ENCODE measurements around the gene PLOD2. TPM values are rescaled to one million over a fixed set of nuclear protein-coding genes. Genes with fewer than 3 reads are reported as not detected.

Gene PLOD2
- total and polyA plus RNA-seq, 4 donors, result 18.6 to 57.0 (median 24.3) TPM

DNA sequence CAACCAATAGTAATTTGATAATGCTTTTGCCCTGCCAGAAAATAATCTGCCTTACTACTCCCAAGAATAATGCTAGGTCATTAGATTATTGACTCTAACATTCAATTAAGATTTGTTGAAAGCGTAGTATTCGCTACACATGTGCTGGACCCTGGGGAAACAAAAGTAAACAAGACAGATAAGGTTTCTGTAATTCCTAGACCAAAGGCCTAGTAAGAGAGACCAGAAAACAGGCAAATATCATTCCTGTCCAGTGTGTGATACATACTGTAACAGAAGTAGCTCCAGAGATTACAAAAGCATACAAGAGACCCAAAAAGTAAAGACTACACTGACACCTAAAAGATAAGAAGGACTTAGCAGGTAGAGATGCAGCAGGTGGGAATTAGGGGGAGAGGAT is 60.8 kb downstream of the PLOD2 start:
- Histone ChIP-seq H3K36me3 (ENCODE audit: control insufficient read depth in 4 of 4, insufficient read depth in 3 of 4, low read depth in 1 of 4, low read length in 3 of 4) (peaks cover 0 to 19% (median 5%) of the 10 kb centered on the region in 4 donors), H3K4me1 (ENCODE audit: control insufficient read depth in 4 of 4, insufficient read depth in 4 of 4, low read length in 3 of 4) (peaks cover 0 to 12% (median 9%) of the 10 kb centered on the region in 4 donors), H3K9ac (ENCODE audit: low read depth in 1 of 2, low read length in 2 of 2) (no peak overlapping the region), H3K9me3 (ENCODE audit: control insufficient read depth in 4 of 4, low read length in 3 of 4) (no peaks in the 10 kb centered on the region), H3K4me3 (ENCODE audit: low read depth in 1 of 3, low read length in 3 of 3) (no peak overlapping the region), H3K27ac (ENCODE audit: low read depth in 1 of 2, low read length in 2 of 2) (peak overlapping the region; percentile 8 to 32), H3K27me3 (ENCODE audit: control insufficient read depth in 4 of 4, insufficient read depth in 4 of 4, low read length in 3 of 4) (no peaks in the 10 kb centered on the region)
- WGBS, result 43% methylated on average over 2 of the region's 2 CpGs
- DNase-seq (ENCODE audit: low spot score), result no peak
- TF ChIP-seq, protein P1, sequence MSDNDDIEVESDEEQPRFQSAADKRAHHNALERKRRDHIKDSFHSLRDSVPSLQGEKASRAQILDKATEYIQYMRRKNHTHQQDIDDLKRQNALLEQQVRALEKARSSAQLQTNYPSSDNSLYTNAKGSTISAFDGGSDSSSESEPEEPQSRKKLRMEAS (IDR thresholded peaks at IDR 0.05), result no peak
- TF ChIP-seq, protein P2, sequence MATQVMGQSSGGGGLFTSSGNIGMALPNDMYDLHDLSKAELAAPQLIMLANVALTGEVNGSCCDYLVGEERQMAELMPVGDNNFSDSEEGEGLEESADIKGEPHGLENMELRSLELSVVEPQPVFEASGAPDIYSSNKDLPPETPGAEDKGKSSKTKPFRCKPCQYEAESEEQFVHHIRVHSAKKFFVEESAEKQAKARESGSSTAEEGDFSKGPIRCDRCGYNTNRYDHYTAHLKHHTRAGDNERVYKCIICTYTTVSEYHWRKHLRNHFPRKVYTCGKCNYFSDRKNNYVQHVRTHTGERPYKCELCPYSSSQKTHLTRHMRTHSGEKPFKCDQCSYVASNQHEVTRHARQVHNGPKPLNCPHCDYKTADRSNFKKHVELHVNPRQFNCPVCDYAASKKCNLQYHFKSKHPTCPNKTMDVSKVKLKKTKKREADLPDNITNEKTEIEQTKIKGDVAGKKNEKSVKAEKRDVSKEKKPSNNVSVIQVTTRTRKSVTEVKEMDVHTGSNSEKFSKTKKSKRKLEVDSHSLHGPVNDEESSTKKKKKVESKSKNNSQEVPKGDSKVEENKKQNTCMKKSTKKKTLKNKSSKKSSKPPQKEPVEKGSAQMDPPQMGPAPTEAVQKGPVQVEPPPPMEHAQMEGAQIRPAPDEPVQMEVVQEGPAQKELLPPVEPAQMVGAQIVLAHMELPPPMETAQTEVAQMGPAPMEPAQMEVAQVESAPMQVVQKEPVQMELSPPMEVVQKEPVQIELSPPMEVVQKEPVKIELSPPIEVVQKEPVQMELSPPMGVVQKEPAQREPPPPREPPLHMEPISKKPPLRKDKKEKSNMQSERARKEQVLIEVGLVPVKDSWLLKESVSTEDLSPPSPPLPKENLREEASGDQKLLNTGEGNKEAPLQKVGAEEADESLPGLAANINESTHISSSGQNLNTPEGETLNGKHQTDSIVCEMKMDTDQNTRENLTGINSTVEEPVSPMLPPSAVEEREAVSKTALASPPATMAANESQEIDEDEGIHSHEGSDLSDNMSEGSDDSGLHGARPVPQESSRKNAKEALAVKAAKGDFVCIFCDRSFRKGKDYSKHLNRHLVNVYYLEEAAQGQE (IDR thresholded peaks at IDR 0.05), result no peak
- TF ChIP-seq, protein P3, sequence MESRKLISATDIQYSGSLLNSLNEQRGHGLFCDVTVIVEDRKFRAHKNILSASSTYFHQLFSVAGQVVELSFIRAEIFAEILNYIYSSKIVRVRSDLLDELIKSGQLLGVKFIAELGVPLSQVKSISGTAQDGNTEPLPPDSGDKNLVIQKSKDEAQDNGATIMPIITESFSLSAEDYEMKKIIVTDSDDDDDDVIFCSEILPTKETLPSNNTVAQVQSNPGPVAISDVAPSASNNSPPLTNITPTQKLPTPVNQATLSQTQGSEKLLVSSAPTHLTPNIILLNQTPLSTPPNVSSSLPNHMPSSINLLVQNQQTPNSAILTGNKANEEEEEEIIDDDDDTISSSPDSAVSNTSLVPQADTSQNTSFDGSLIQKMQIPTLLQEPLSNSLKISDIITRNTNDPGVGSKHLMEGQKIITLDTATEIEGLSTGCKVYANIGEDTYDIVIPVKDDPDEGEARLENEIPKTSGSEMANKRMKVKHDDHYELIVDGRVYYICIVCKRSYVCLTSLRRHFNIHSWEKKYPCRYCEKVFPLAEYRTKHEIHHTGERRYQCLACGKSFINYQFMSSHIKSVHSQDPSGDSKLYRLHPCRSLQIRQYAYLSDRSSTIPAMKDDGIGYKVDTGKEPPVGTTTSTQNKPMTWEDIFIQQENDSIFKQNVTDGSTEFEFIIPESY (IDR thresholded peaks at IDR 0.05), result no peak
- TF ChIP-seq, protein P4, sequence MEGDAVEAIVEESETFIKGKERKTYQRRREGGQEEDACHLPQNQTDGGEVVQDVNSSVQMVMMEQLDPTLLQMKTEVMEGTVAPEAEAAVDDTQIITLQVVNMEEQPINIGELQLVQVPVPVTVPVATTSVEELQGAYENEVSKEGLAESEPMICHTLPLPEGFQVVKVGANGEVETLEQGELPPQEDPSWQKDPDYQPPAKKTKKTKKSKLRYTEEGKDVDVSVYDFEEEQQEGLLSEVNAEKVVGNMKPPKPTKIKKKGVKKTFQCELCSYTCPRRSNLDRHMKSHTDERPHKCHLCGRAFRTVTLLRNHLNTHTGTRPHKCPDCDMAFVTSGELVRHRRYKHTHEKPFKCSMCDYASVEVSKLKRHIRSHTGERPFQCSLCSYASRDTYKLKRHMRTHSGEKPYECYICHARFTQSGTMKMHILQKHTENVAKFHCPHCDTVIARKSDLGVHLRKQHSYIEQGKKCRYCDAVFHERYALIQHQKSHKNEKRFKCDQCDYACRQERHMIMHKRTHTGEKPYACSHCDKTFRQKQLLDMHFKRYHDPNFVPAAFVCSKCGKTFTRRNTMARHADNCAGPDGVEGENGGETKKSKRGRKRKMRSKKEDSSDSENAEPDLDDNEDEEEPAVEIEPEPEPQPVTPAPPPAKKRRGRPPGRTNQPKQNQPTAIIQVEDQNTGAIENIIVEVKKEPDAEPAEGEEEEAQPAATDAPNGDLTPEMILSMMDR (IDR thresholded peaks at IDR 0.05; ENCODE audit: low read depth, low read length, missing input control), result no peak

DNA sequence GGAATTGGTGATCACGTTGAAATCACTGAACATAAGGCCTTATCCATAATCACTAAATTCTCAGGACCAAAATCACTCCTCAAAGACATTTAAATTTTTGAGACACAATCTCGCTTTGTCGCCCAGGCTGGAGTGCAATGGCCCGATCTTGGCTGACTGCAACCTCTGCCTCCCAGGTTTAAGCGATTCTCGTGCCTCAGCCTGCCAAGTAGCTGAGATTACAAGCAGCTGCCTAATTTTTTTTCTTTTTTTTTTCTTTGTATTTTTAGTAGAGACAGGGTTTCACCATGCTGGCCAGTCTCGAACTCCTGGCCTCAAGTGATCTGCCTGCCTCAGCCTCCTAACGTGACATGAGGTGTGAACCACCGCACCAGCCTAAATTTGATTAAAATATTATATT is 61.7 kb downstream of the PLOD2 start:
- no peaks in the 10 kb centered on the region for H3K27me3 ChIP-seq (ENCODE audit: control insufficient read depth in 4 of 4, insufficient read depth in 4 of 4, low read length in 3 of 4)
- H3K4me3 ChIP-seq (ENCODE audit: low read depth in 1 of 3, low read length in 3 of 3), result no peak overlapping the region
- no peak for TF ChIP-seq FOXA1 (IDR thresholded peaks at IDR 0.05)
- no peak for TF ChIP-seq JUND (IDR thresholded peaks at IDR 0.05)
- no peak for TF ChIP-seq HNF4G (IDR thresholded peaks at IDR 0.05)
- TF ChIP-seq RXRA (IDR thresholded peaks at IDR 0.05), result no peak
- TF ChIP-seq, protein P4 (IDR thresholded peaks at IDR 0.05; ENCODE audit: low read depth, low read length, missing input control), result no peak
- TF ChIP-seq NR2F2 (IDR thresholded peaks at IDR 0.05), result no peak
- TF ChIP-seq, protein P5, sequence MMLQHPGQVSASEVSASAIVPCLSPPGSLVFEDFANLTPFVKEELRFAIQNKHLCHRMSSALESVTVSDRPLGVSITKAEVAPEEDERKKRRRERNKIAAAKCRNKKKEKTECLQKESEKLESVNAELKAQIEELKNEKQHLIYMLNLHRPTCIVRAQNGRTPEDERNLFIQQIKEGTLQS (IDR thresholded peaks at IDR 0.05), result no peak
- TF ChIP-seq FOXA2 (IDR thresholded peaks at IDR 0.05), result no peak
- TF ChIP-seq, protein P2 (IDR thresholded peaks at IDR 0.05), result no peak
- no peak for TF ChIP-seq TAF1 (conservative IDR thresholded peaks at IDR 0.05)
- no peak for TF ChIP-seq SP1 (IDR thresholded peaks at IDR 0.05)
- peaks cover 0 to 12% (median 9%) of the 10 kb centered on the region in 4 donors for H3K4me1 ChIP-seq (ENCODE audit: control insufficient read depth in 4 of 4, insufficient read depth in 4 of 4, low read length in 3 of 4)
- H3K36me3 ChIP-seq (ENCODE audit: control insufficient read depth in 4 of 4, insufficient read depth in 3 of 4, low read depth in 1 of 4, low read length in 3 of 4), result peaks cover 0 to 19% (median 5%) of the 10 kb centered on the region in 4 donors
- H3K27ac ChIP-seq (ENCODE audit: low read depth in 1 of 2, low read length in 2 of 2), result peak overlapping the region in 1 of 2 donors; percentile 28
- no peak overlapping the region for H3K9ac ChIP-seq (ENCODE audit: low read depth in 1 of 2, low read length in 2 of 2)
- H3K9me3 ChIP-seq (ENCODE audit: control insufficient read depth in 4 of 4, low read length in 3 of 4), result no peaks in the 10 kb centered on the region
- no peak for DNase-seq (ENCODE audit: low spot score)
- WGBS, result 87% methylated on average over 9 of the region's 9 CpGs

Data from liver (tissue), 9 donors.